ENCODE measurements around the gene GTF3C1. TPM values are rescaled to one million over a fixed set of nuclear protein-coding genes. Genes with fewer than 3 reads are reported as not detected.

GTF3C1 gene, protein sequence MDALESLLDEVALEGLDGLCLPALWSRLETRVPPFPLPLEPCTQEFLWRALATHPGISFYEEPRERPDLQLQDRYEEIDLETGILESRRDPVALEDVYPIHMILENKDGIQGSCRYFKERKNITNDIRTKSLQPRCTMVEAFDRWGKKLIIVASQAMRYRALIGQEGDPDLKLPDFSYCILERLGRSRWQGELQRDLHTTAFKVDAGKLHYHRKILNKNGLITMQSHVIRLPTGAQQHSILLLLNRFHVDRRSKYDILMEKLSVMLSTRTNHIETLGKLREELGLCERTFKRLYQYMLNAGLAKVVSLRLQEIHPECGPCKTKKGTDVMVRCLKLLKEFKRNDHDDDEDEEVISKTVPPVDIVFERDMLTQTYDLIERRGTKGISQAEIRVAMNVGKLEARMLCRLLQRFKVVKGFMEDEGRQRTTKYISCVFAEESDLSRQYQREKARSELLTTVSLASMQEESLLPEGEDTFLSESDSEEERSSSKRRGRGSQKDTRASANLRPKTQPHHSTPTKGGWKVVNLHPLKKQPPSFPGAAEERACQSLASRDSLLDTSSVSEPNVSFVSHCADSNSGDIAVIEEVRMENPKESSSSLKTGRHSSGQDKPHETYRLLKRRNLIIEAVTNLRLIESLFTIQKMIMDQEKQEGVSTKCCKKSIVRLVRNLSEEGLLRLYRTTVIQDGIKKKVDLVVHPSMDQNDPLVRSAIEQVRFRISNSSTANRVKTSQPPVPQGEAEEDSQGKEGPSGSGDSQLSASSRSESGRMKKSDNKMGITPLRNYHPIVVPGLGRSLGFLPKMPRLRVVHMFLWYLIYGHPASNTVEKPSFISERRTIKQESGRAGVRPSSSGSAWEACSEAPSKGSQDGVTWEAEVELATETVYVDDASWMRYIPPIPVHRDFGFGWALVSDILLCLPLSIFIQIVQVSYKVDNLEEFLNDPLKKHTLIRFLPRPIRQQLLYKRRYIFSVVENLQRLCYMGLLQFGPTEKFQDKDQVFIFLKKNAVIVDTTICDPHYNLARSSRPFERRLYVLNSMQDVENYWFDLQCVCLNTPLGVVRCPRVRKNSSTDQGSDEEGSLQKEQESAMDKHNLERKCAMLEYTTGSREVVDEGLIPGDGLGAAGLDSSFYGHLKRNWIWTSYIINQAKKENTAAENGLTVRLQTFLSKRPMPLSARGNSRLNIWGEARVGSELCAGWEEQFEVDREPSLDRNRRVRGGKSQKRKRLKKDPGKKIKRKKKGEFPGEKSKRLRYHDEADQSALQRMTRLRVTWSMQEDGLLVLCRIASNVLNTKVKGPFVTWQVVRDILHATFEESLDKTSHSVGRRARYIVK (N-terminal part only)
- total RNA-seq = 10 to 100 TPM; 51.9 to 83.2 TPM

- Histone ChIP-seq H3K27ac (peak within 1 kb of the TSS; percentile 66 to 83), H3K4me1 (ENCODE audit: control insufficient read depth in 1 of 2, low read depth in 2 of 2) (peaks cover 21 to 27% of the 10 kb centered on the region in 2 donors), H3K9me3 (no peaks in the 10 kb centered on the region), H3K4me3 (peak within 1 kb of the TSS; percentile 84), H3K36me3 (peaks cover 3% of the 10 kb centered on the region), H3K27me3 (replicated peaks; ENCODE audit: insufficient read depth) (no peaks in the 10 kb centered on the region)
- DNase-seq (ENCODE audit: low spot score) = peak; percentile 99
- no peak for TF ChIP-seq CTCF (IDR thresholded peaks at IDR 0.05)
- peak; percentile 100 for ATAC-seq (ENCODE audit: insufficient number of reproducible peaks, low FRiP score, low read depth)
Observed at GRCh38 chr16:27549746-27550581, at the start of gene GTF3C1, which contains the start of gene KATNIP. Gene GTF3C1, minus strand, starts transcription at chr16:27549913. Its CDS starts 23 bp downstream, at chr16:27549890. Gene KATNIP, plus strand, starts transcription at chr16:27550144. Its CDS starts 27 bp downstream, at chr16:27550171.

DNA sequence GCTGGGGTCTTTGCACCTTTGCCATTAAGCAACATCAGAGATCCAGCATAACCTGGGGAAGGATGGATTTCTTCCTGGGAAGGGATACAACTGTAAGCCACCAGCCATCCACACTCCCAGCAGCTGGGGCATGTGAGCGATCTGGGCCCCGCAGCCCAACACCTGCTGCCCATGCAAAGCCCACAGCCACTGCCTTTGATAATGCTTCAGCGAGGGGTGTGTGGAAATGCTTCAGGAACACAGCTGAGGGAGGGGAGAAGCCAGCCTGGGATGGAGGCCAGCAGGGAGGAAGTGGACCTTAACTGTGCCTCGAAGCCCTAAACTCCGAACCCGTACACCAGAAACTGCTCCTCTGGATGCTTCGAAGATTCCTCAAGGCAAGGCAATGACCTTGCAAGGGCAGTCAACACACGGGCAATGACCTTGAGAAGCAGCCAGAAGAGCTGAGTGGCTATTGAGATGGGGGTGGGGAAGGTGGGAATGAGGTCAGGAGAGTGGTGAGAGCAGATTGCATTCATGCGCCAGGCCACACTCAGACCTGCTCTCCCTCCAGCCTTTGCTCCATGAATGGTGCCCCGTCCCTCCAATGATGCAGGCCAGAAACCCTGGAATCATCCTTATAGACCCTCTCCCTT is 49.3 kb upstream of the GTF3C1 start:
- TF ChIP-seq CTCF (IDR thresholded peaks at IDR 0.05) = no peak
- H3K27me3 ChIP-seq (replicated peaks; ENCODE audit: insufficient read depth) = no peaks in the 10 kb centered on the region
- no peaks in the 10 kb centered on the region for H3K9me3 ChIP-seq
- no peaks in the 10 kb centered on the region for H3K36me3 ChIP-seq
- no peak overlapping the region for H3K27ac ChIP-seq
- no peaks in the 10 kb centered on the region for H3K4me1 ChIP-seq (ENCODE audit: control insufficient read depth in 1 of 2, low read depth in 2 of 2)
- ATAC-seq (ENCODE audit: insufficient number of reproducible peaks, low FRiP score, low read depth) = no peak
- no peak overlapping the region for H3K4me3 ChIP-seq
- no peak for DNase-seq (ENCODE audit: low spot score)

GRCh38 chr16:27598220-27598619 is 48.5 kb upstream of the GTF3C1 start:
- H3K4me3 ChIP-seq = no peak overlapping the region
- TF ChIP-seq CTCF (IDR thresholded peaks at IDR 0.05) = no peak
- ATAC-seq (ENCODE audit: insufficient number of reproducible peaks, low FRiP score, low read depth) (no peak), DNase-seq (ENCODE audit: low spot score) (no peak)
- H3K27ac ChIP-seq = no peak overlapping the region
- H3K27me3 ChIP-seq (replicated peaks; ENCODE audit: insufficient read depth) = no peaks in the 10 kb centered on the region
- no peaks in the 10 kb centered on the region for H3K4me1 ChIP-seq (ENCODE audit: control insufficient read depth in 1 of 2, low read depth in 2 of 2)
- no peaks in the 10 kb centered on the region for H3K9me3 ChIP-seq
- no peaks in the 10 kb centered on the region for H3K36me3 ChIP-seq

- Histone ChIP-seq H3K27me3 (replicated peaks; ENCODE audit: insufficient read depth) (no peaks in the 10 kb centered on the region), H3K36me3 (no peaks in the 10 kb centered on the region), H3K4me1 (ENCODE audit: control insufficient read depth in 1 of 2, low read depth in 2 of 2) (no peaks in the 10 kb centered on the region), H3K4me3 (no peak overlapping the region), H3K9me3 (no peaks in the 10 kb centered on the region), H3K27ac (no peak overlapping the region)
- DNase-seq (ENCODE audit: low spot score) (no peak), ATAC-seq (ENCODE audit: insufficient number of reproducible peaks, low FRiP score, low read depth) (no peak)
- TF ChIP-seq CTCF (IDR thresholded peaks at IDR 0.05) = no peak
Observed at GRCh38 chr16:27597361-27597760, 47.6 kb upstream of the GTF3C1 start.

Measured in thoracic aorta (tissue), 2 donors.